ENCODE data around the gene FAXDC2.
"Not testable (repeated sequence)": the region's sequence is repeated elsewhere in the genome, so short reads cannot be mapped to it uniquely, and the experiment has no call there.

FAXDC2 gene

DNA sequence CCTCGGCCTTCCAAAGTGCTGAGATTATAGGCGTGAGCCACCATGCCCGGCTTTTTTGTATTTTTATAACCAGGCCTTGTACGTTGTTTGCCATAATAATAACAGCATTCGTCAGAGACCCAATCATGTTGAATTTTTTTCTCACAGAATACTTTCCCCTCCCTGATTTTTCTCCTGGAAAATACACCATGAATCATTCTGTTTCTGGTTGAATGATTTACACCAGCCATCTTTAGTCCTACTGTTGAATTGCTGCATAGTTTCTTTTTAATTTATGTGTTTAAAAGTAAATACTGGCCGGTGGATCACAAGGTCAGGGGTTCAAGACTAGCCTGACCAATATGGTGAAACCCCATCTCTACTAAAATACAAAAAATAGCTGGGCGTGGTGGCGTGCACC is 11.5 kb upstream of the FAXDC2 start:
- DNase-seq (ENCODE audit: low spot score): no peak

DNA sequence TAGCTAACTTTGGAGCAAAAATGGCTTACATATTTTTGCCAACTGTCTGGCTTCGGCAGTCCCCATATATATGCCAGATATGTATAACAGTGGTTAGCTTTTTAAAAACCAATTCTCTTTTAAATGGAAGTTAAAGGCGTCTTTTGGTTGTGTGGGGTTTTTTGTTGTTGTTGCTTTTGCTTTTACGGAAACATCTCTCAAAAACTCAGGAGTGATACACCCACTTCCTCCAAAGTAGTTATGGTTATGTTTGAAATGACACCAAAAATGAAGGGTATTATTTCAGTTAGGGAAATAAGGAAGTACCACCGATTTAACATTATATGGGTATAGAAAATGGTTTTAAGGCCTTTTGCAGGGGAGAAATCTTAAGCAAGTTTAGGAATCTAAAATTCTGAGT is 10.4 kb upstream of the FAXDC2 start:
- no peak for DNase-seq (ENCODE audit: low spot score)

DNA sequence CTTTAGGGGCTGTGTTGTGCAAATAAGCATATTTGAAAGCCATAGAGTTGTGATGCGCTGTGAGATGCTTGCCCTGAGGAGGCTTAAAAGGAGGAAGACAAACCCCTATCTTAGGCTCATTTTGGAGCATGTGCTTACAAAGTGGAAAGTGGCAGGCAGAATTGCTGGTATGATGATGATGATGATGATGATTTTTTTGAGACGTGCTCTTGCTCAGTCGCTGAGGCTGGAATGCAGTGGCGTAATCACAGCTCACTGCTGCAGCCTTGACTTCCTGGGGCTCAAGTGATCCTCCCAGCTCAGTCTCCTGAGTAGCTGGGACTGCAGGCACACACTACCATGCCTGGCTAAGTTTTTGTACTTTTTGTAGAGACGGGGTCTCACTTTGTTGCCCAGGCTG is 9.7 kb upstream of the FAXDC2 start:
- no peak for DNase-seq (ENCODE audit: low spot score)

DNA sequence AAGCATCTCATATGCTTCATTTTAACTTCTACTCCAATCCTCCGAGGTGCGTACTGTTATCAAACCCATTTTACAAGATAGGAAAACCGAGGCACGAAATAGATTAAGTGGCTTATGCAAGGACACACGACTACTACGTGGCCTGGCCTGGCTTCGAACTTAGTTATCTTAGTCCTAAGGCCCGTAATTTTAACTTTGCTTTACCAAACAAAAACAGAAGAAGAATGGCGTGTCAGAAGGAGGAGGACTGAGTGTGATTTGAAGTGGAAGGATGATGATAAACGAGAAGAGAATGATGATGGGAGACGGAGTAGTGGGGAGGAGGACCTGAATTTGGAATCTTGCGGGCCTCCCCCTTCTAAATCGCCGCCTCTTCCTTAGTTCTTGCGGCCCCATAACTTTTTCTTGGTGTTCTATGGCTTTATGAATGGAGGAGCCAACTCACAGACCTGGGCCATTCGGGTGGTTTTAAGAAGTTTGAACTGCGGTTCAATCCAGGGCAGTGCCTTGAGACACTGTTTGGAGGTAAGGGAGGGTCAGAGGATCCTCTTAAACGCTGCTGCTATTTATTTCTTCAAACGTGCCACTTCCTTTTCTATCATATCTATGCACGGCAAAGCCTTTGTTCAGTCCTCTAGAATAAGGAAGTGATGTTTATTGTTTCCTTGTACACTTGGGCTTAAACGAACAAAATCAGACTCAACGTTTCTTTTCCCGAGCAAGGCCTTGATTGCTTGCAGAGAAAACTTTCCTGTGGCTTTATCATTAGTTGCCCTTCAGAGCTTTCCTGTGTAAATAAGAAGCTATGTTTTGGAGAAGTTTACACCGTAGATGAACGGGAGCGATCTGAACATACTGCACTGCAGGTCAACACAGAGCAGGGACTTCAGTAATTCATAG is 8.8 kb upstream of the FAXDC2 start:
- no peak for DNase-seq (ENCODE audit: low spot score)

DNA sequence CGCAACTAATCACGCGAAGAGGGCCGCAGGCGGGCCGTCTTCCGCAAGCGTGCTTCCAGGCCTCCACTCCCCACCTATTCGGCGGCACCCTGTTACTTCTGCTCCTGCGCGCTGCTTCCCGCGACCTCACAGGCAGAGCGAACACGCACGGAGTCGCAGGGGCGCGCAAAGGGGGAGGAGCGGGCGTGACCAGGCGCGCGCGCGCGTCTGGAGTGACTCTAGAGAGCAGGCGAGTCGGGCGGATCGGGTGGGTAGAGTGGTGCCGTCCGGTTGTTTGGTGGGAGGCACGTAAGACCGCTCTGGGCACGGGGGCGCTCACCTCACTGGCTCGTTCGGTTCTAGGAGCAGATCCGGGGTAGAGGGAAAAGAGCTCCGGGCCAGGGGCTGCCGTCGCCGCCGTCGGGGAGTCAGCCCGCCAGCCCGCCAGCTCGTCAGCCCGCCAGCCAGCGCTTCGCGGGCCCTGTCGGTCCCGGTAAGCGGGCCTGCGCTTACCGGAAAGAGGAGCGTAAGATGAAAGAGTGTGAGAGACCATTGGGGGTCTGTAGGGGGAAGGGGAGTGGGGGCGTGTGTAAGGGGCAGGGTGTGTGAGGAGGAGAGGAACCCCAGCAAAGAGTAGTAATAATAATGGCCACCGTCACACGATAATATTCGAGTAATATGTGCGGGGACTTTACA is 8.0 kb upstream of the FAXDC2 start, which contains the start of gene CNOT8:
CNOT8 (plus strand) TSS at position 331 of the 675 bp plus-strand sequence. CDS start 4,652 bp downstream, outside the sequence.
- peak; percentile 94 for DNase-seq (ENCODE audit: low spot score)

DNA sequence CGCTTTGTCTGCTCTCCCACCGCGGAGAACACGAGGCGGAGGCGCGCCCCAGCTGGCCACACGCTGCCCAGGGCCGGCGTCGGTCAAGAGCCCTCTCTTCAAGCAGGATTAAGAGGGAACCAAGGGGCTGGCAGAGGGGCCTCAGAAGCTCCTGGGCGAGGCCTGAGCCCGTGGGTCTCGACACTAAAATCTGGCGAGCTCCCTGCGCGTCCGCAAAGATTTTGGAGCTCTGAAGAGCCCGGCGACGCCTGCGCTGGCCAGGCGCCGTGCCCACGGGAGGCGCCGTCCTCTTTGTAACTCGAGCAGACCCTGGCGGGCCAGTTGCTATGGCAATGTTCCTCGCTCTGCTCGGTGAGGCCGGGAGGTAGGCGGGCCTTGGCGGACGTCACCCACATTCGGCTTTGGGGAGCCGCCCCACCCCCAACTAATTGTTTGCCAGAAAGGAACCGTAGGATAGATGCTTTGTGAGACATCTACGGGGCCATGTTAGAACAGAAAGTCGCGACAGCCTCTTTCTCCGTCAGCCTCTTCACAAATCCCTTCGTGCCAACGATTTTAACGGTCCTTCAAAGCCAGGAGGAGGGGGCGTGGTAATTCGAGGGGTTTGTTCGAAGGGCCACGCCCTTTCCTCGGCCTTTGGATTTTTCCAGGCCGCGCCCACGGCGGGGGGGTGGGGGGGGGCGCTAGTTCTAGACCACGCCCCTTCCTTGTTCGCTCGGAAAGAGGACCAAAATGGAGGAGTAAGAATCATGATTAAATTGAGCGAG is 7.3 kb upstream of the FAXDC2 start:
- DNase-seq (ENCODE audit: low spot score): peak; percentile 93

DNA sequence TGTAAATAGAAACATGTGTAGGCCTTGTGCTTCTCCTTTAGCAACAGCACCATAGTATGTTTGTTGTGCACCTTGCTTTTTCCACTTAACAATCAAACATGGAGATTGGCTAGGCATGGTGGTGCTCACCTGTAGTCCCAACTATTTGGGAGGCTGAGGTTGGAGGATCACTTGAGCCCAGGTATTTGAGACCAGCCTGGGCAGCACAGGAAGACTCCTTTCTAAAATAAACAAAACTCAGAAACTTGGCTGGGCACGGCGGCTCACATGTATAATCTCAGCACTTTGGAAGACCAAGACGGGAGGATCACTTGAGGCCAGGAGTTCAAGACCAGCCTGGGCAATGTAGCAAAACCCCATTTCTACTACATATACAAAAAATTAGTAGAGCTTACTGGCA is 948 bp upstream of the FAXDC2 start:
- no peak for DNase-seq (ENCODE audit: low spot score)

DNA sequence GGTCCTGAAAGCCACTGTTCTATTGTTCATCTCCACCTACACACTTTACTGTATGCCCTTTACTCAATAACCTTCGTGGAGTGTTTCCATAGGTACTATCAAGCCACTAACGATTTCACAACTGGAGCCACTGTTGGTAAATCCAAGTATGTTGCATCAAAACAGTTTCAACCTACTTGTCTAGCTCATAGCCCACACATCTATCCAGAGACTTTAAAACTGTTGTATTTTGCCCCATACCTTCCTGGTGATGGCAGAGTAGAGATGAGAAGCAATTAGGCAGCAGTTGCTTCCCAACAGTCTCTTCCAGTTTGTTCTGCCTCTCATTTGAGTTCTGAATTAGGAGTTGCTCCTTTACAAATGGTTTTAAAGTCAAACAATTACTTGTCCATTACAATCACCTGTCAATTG is 607 bp downstream of the FAXDC2 start:
- DNase-seq (ENCODE audit: low spot score): peak; percentile 31

DNA sequence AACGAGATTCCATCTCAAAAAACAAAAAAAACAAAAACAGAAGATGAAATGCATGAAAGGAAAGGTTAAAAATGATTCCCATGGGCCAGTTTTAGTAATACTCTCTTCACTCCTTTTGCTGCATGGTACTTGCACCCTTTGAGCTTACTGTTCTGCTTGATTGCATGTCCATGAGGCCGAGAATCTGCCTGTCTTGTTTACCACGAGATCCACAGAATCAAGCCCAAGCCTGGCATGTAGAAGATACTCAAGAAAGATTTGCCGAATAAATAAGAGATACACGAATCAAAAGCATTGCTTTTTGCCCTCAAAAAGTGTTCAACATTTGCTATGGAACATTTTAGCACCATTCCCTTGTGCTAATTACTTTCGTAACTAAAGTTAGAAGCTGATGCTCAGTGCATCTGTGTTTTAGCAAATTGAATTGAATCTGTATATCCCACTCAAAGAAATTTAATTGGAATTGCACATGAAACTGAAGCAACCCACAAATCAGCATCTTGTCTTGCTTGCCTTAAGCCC is 1.1 kb downstream of the FAXDC2 start:
- DNase-seq (ENCODE audit: low spot score): no peak

DNA sequence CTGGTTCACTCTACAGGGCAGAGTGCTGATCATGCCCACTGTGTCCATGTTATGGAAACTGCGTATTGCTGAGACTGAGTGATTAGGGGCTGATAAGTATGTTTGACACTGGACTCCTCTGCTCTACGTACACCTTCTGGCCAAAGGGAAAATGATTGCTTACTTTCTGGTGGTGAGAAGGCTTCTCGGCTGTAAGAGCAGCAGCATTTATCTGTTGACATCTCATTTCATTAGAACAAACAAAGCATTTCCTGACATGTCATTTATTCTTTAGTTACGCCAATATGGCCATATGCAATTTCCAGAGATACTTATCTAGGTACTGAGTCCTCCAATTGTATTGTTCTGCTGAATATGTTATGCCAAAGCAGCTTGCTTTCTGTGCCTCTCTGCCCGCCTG is 5.6 kb downstream of the FAXDC2 start:
- DNase-seq (ENCODE audit: low spot score): no peak

DNA sequence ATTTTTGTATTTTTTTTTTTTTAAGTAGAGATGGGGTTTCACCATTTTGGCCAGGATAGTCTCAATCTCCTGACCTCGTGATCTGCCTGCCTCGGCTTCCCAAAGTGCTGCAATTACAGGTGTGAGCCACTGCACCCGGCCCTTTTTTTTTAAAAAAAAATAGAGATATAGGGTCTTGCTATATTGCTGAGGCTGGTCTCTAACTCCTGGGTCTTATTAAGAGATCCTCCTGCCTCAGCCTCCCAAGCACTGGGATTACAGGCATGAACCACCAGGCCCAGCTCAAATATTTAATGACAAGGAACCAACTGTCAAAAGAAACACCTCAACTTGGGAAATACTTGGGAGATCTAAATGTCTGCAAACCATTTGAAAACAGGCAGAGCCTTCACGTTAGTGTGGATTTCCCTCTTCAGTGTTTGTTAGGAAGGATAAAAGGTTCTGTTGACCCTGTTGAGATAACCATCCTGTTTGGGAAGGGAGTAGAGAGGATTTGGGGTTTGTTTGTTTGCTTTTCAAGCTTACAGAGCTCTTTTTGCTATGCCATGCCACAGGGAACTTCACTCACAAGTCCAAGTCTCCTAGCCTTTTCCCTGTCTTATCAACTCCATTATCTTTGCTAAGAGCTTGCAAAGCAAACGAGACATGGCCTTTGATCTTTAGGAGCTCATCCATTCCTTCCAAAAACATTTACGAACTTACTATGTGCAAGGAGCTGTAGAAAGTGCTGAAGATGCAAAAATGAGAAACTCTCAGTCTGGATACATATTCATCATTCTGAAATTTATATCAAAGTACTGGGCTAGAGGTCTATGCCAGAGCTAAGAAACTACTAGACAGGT is 7.5 kb downstream of the FAXDC2 start:
- no peak for DNase-seq (ENCODE audit: low spot score)

DNA sequence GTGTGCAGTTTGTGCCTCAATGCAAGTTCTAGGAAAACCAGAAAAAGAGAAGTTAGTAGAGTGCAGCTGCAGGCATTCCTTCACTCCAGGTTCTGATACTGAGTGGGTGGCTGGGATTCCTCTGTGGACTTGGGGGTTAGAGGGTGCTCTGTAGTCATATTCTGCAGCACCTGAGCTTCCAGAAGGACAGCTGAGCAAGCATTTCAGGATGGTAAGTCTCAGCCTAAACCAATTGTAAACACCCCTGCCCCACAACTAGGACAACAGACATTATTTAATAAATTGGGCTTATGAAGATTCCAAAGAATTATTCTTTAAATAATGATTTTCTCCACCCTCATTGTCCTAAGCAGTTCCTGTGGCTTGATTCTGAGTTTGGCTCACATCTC is 9.1 kb downstream of the FAXDC2 start:
- no peak for DNase-seq (ENCODE audit: low spot score)

DNA sequence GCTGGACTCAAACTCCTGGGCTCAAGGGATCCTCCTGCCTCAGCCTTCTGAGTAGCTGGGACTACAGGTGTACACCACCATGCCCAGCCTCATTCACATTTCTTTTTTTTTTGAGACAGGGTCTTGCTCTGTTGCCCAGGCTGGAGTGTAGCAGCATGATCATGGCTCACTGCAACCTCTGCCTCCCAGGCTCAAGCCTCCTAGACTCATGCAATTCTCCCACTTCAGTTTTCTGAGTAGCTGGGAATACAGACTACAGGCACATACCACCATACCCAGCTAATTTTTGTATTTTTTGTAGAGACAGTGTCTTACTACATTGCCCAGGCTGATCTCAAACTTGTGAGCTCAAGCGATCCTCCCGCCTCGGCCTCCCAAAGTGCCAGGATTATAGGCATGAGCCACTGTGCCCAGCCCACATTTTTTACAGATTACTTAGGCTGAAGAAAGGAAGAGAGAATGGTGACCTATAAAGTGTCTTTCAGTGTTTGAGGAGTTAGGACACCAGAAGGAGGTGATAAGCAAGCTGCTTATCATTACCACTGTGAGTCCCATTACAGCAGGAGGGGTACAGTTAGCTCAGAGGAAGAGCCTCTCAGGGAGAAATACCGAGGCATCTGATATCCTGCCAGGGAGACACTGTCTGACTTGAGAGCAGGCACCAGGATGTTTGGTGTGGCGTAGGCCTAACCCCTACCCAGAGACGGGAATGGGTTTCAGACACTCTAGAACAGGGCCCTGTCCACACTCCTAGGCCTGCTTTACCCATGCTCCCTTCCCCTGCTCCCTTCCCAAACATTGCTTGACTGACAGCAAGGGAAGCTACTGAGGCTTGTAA is 9.7 kb downstream of the FAXDC2 start:
- DNase-seq (ENCODE audit: low spot score): no peak

DNA sequence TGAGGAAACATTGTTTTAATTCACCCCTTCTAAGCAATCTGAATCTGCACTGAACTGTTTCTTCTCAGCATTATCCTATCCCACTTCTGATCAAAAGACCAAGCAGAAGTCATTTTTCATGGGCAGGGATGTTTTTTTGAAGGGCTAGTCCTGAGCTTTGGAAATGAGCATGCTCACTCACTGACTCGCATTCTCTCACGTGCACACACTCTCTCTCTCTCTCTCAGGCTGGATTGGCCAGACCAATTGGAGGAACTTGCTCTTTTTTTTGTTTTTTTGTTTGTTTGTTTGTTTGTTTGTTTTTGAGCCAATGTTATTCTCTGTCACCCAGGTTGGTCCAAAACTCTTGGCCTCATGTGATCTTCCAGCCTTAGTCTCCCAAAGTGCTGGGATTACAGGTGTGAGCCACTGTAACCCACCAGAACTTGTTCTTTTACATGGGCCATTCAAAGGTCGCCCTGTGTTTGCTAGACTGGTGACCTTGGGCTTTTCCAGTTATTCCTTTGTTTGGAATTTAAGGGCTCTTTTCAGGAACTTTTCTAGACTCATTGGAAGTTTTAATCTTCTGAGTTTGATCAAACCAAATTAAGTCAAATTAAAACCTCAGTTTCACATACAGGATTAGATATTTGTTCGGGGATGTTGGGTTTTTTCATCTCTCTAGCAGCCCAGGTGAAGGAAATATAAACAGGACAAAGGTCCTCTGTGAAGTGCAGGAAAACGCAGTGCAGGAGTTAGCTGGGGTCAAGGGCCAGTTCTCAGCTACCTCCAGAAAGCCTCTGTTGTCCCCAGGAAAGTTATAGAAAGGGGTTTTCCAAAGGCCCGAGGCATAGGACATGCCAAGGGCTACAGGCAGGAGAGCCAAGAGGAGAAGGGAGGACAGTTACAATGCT is 13.1 kb downstream of the FAXDC2 start:
- no peak for DNase-seq (ENCODE audit: low spot score)

DNA sequence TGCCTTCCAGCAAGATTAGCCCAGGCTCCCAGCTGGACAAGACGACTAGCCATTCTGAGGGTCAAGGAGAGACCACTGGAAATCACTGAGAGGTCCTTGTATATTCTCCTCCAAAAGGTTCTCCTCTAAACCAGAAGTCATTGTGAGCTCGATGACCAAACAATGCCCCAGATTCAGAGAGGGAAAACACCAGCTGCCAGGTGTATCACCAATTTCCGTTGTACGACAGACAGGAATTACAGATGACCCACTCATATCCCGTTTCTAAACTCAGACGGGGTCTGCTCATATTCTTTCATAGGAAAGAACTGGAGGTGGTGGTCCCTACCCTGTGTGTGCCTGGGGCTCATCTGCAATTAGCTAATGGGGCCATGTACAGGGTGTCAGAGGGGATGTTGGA is 14.2 kb downstream of the FAXDC2 start:
- DNase-seq (ENCODE audit: low spot score): no peak

DNA sequence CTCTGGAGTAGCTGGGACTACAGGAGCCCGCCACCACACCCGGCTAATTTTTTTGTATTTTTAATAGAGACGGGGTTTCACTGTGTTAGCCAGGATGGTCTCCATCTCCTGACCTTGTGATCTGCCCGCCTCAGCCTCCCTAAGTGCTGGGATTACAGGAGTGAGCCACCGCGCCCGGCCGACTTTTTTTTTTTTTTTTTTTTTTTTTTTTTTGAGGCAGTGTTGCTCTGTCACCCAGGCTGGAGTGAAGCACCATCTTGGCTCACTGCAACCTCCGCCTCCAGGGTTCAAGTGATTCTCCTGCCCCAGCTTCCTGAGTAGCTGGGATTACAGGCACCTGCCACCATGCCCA is 14.7 kb downstream of the FAXDC2 start:
- not testable (repeated sequence) for DNase-seq (ENCODE audit: low spot score)

DNA sequence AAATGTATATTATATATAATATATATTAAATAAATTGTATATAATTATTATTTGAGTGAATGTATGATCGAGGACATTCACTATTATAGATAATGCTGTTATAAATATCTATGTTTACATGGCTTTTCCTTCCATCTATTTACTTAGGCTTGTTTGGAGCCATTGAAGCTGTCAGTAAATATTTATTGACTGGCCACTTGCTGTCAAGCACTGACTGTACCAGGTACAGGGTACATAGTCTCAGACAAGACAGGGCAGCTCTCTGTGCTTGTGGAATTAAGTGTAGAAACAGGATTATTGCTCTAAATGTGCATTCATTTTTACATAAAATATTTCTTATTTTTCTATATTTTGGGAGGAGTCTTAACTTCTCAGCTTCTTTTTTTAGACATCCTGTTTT is 16.4 kb downstream of the FAXDC2 start:
- no peak for DNase-seq (ENCODE audit: low spot score)

DNA sequence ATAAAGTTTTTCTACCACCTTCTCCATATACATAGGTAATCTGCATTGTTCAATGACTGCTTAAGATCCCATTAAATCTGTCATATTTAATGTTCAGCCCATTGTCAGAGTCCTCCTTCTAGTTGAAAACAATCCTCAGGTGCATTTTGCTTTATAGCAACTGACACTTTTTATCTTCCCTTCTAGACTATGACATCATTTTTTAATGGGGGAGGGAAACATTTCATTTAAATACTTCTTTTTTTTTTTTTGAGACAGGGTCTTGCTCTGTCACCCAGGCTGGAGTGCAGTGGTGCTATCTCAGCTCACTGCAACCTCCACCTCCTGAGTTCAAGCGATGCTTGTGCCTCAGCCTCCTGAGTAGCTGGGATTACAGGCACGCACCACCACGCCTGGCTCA is 17.6 kb downstream of the FAXDC2 start:
- DNase-seq (ENCODE audit: low spot score): not testable (repeated sequence)

DNA sequence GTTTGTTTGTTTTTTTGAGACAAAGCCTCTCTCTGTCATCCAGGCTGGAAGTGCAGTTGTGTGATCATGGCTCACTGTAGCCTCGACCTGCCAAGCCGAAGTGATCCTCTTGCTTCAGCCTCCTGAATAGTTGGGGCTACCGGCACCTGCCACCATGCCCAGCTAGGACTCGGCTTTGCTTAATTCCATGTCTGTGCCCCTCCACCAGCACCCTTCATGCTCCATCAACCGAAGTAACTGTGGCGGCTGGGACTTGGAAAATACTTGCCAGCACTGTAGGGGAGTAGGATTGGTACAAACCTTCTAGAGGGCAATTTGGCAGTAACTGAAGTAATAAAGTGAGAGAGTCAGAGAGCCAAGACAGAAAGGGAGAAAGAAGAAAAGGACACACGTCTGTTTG is 19.0 kb downstream of the FAXDC2 start:
- no peak for DNase-seq (ENCODE audit: low spot score)

DNA sequence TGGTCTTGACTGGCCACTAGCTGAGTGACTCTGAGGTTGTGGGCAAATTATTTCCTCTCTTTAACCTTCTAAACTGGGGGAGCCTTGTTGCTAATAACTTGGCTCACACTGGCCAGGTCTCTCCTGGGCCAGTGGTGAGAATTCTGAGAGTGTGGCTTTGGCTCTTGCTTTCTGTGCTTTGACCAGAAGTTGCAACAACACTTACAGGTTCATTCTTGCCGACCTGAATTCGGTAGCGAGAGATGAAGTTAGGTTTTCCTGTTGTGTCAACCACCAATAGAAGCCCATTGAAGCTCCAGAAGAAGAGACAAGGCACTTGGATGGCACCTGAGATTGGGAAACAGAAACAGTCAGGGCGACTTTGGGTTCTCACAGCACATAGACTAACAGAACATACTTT is 19.8 kb downstream of the FAXDC2 start:
- DNase-seq (ENCODE audit: low spot score): no peak
